NCI-H146 (cell line): Measurements from ENCODE around the gene ATG7.

Experiments
- DNase-seq: peaks from one replicate; lab custom pipeline; 2025; lab: John Stamatoyannopoulos, UW

ATG7 gene

GRCh38 chr3:11554666-11555065 lies 282.5 kb downstream of the ATG7 start:
- no peak for DNase-seq

DNA sequence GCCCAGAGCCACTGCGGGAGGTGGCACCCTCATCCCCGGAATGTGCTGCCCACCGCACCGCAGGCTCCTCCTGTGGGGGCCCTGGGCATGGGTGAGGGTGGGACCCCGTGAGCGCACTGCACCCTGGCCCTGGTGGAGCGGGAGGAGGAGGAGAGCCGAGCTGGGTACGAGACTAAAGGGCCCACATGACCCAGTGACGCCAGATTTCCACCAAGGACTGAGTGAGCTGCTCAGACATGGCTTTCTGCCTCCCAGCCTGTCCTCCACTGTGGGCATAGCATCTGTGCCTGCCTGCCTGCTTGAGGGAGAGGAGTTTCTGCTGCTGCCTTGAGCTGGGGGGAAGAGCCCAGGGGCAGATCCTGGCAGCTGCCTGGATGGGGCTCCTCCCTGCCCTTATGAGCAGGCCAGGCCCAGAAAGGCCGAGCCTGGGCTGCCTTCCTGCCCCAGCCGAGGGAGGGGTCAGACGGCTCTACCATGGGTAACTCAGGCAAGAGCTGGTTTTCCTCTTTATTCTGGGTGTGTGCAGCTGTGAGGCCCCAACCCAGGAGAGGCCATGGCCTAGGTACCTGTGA lies 283.1 kb downstream of the ATG7 start:
- DNase-seq, result no peak

DNA sequence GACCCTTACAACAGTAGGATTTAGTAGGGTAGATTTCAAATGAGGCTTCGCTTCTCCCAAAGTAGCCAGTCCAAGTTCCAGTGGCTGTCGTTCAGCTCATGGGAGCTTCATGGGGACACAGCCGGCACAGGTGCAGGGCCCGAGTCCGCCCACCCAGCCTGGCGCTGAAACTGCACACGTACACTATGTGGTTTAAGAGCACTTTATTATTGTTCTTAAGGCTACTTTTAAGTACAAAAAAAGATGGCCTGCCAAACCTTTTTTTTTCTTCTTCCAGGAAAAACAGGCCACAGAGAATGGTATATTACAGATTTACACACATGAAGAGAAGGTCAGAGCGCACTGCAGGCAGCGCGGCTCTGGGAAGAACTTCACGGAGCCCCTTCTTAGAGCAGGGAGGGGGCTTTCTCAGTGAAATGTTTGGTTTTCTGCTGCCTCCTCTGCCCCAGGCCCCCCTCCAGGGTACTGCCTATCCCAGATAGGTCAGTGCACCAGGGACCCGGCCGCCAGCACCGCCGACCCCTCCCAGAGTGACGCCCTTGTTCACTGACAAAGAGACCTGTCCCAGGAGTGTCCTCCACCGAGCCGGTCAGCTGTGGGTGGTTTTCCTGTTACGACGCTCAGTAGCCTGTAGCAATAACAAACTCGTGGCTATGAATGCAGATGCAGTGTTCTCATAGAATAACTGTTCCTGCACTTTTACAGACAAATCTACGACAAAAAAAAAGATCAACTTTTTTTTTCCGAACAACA lies 283.9 kb downstream of the ATG7 start:
- no peak for DNase-seq

- DNase-seq, result no peak
Observed at GRCh38 chr3:11556851-11557644, 284.9 kb downstream of the ATG7 start.

DNA sequence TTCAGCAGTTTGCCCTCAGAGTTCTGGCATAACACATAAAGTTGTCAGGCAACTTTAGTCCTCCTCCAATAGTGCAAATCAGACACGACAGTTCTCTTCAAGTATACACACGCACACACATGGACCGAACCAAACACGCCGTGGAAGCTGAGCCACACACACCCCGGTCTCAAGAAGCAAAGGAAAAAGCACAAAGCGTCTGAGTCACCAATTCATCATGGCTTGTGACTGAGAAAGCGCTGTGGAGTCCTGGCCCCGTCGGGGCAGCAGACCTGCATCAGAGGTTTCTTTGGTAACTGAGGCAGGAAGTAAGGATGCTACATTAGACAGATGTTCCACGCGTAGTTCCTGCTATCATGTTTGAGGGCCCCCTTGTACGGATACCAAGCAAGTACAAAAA lies 285.8 kb downstream of the ATG7 start:
- no peak for DNase-seq

DNA sequence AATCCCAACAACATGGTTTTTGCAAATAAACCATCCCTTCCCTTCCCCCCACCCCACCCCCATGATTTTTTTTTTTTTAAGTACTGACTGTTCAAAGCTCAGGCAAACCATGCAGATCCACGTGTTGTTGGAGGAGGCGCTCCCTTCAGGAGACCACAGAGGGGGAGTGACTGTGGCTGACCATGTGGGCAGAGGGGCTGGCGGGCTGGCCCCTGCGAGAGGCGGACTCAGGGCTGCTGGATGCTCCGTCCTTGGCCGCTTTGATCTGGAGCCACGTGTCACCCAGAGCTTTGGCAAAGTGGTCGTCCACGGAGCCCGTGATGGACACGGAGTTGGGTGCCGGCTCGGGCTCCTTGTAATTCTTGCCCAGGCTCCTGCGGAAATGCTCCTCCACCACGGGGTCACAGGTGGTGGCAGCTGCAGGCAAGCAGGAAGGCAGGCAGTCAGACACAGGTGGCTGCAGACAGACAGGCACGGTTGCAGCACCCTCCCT lies 286.3 kb downstream of the ATG7 start:
- DNase-seq, result no peak

GRCh38 chr3:11558918-11559815 lies 287.0 kb downstream of the ATG7 start:
- DNase-seq, result no peak

DNA sequence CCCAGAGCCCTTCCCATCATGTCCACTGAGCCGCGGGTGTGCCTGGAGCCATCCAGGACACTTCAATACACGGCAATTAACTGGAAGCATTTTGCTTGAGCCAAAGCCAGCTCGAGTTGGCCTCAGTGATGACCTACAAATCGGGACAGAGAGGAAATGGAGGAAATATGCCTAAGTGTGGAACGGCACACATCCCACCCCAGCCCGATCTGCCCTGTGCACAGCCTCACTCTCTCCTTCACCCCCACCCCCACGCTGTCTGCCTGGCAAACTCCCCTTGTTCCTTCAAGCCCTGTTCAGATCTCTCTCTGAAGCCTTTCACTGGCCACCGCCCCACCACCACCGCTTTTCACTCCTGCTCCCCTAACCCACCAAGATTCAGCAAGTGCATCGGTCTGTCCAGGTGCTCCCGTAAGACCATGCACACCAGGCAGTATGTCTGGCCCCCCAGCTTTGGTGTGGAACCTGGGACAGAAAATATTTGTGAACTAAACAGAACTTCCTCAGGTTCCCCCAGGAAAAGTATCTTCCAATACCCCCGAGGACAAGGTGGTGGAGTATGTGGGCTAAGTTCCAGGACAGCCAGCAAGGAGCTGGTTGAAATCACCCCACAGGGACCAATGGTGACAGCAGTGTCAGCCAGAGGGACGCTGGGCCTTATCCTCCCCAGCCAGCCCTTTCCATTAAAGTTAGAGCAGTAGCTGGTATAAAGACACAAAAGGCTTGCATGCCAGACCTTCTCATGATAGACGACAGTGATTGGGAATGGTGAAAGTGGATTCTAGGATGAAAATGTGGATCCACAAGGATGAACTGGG lies 287.8 kb downstream of the ATG7 start:
- DNase-seq, result no peak

DNA sequence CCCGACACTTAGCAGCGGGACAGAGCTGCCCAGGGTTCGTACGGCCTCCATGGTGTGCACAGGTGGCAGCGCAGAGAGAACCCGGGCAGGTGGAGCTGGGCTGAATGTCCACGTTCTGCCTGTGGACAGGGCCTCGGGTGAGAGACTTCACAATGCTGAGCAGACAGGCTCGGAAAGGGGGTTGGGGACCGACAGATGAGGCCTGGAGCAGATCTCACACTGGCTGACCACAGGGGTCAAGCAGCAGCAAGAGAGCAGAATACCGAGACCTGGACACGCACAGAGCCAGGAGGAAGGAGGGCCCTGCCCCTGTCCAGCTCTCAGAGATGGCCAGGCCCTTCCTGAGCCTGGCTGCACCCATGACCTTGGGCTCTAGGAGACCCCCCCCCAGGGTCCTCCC lies 288.5 kb downstream of the ATG7 start:
- no peak for DNase-seq

DNA sequence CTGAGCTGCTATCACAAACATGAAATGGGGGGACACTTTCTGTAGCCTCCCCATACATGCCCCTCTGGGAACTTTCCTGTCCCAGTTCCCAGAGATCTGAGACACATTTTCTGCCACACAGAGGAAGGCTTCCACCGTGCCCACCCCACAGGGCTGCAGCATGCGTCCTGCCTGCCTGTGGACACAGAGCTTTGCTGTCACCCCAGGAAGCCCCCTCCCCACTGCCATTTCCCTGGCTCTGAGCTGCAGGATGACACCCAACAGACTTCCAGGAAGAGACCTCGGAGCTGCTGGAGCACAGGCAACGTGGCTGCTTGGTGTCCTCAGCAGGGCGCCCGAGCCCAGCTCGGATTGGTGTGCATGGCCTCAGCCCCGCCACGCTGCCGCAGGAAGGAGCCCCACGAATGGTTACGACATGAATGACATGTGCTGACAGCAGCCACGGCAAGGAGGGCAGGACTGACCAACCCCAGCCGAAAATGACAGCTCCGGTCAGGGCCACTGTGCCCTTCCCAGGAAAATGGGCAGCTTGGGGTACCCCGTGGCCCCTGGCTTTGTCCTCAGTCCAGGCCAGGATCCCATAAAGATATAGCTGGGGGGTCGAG lies 290.2 kb downstream of the ATG7 start:
- no peak for DNase-seq

- no peak for DNase-seq
Observed at GRCh38 chr3:11563159-11563864, 291.1 kb downstream of the ATG7 start.

- no peak for DNase-seq
Observed at GRCh38 chr3:11563865-11564185, 291.6 kb downstream of the ATG7 start.

DNA sequence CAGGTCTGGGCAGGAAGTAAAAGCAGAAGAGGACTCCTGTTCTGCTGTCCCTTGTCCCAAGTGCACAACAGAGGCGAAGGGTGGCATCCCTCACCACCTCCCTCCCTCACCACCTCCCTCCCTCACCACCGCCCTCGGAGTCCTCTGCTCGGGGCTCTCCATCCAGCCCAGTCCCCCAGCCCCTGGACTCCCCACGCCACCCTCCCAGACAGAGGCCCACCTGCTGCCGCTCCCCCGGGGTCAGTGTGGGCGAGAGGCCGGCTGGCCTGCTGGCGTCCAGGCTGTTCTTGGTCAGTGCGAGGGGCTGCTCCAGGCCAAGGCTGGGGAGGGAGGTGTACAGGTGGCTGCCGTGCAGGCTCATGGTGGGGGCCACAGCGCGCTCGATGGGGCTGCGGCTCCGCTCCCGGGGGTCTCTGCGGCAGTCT lies 292.4 kb downstream of the ATG7 start:
- DNase-seq, result no peak

GRCh38 chr3:11565072-11565471 lies 292.9 kb downstream of the ATG7 start:
- no peak for DNase-seq

GRCh38 chr3:11565492-11565891 lies 293.3 kb downstream of the ATG7 start:
- no peak for DNase-seq

DNA sequence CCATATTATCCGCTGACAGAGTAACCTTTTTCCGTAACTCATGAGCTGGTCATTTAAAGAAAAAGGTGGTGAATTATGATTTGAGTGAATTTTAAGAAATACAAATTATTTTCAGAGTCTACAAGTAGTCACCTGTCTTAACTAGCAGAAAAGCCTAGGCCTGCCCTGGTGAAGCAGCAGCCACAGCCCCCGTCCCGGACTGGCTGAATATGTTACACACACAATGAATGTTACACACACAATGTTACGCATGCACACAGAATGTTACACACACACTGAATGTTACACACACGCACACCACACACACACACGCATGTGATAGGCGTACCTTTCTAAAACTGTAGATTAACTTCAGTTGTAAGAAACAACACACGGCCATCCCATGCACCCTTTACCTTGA lies 293.7 kb downstream of the ATG7 start:
- no peak for DNase-seq

DNA sequence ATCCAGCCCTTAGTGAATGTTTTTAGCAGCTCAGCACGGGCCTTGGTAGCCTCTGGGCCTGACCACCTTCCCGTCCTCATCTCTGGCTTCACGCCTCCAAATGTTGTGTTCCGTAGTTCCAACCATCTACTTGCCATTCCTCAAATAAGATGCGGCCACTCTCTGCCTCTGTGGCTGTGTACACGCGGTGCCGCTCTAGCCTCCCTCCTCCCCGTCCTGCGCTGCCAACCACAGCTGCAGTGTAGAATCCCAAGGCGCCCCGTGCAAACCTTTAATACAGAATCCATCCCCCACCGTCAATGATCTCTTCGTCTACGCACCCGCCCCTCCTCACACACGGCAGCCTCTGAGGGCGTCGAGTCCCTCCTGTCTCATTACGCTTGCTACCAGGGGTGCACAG lies 294.3 kb downstream of the ATG7 start:
- no peak for DNase-seq

DNA sequence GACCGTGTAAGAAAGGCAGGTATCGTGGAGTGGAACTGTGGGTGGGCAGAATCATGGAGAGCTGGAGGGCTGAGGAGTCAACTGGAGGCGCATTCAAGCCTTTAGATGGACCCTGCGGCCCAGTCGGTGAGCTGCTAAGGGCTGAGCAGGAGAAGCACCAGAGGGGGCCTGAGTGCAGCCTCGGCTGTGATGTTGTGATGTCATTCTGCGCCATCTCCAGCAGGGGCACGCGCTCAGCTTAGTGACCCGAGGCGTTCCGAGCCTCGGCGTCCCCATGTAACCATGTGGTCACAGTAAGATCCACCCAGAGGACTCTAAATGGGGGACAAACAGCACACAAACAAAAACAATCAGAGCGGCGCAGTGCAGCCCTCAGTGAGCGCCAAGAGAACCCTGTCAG lies 294.7 kb downstream of the ATG7 start:
- DNase-seq, result no peak

GRCh38 chr3:11567516-11568467 lies 295.6 kb downstream of the ATG7 start:
- no peak for DNase-seq
